Left cardiac atrium (tissue), 4 donors: ENCODE measurements around the gene PDGFD. TPM values are rescaled to one million over a fixed set of nuclear protein-coding genes. Genes with fewer than 3 reads are reported as not detected.

Experiments used
- ATAC-seq, 2 donors: fragments of 200-7000 bp; cut with Tn5 transposase; one replicate each; pipeline ENCODE4 v1.9.1; 2020; ENCODE audit warnings: mild to moderate bottlenecking in 2 of 2, moderate library complexity in 2 of 2
- DNase-seq: peaks from one replicate; pipeline ENCODE4 v3.0.0-alpha.2; 2020
- intact Hi-C, 2 donors: fragments of 100-400 bp; cut with DNase I; formaldehyde crosslinking; loops; one replicate each; pipeline versions ENCODE4 v1.14.1 to v1.15.1; 2022 to 2023
- total RNA-seq, 2 donors: library from RNA; stranded (reverse); fragmentation: NEBNext Ultra II Directional; extraction: Animal tissue kit (Norgen Biotek cat#: 25700); gene quantifications; one replicate each; pipeline ENCODE4 v1.2.1, GENCODE V29; 2021
- donor health status: DM: no; HTN: yes; CAD: no.
- donor health status: DM: no; HTN: yes; CAD: no; lungs with severe emphysema.
- donor health status: DM: yes; HTN: yes; CAD: no.
- donor health status: Dilated cardiomyopathy.

Gene PDGFD
- total RNA-seq, 2 donors from 2014 or later, result 8.7 to 17.3 TPM

- ATAC-seq (no peak), DNase-seq (no peak)
- intact Hi-C loops, result no loop called here
Observed at GRCh38 chr11:103881584-103881983, 282.4 kb downstream of the PDGFD start.

DNA sequence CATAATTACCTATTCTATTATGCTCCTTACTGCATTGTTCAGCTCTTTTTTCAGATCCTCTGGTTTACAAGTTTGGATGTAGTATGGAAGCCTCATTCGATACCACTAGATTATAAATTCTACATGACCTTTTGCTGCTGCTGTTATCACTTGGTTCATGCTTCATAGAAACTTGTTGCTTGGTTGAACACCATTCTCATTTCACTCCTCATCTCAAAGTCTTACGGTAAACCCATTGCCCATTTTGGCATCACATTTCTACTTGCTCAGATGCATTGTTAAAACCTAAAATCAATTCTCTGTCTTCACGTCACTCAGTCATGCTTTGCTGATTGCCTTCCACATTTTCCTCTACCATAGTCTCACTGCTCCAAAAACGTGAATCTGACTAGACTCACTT is 283.0 kb downstream of the PDGFD start:
- no peak for DNase-seq
- intact Hi-C loops, result no loop called here
- ATAC-seq, result no peak

DNA sequence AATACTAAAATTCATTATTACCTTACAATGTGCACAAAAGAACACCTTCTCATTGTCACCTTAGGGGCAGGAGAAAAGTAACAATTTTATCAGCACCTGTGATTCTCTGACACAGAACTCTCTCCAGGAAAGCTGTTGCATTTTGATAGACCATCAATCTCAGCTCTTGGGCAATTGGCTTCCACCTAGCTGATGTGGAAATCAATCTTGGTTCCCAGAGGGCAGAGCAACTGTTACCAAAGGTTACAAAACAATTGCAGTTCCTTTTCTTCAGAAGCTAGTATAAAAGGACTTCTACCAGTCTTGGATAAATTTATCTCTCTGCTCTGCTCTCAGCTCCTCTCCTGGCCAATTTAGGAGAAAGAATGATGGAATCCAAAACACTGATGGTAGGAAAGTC is 285.3 kb downstream of the PDGFD start:
- DNase-seq (no peak), ATAC-seq (no peak)
- intact Hi-C loops, result no loop called here

GRCh38 chr11:103877221-103877620 is 286.7 kb downstream of the PDGFD start:
- DNase-seq (no peak), ATAC-seq (no peak)
- intact Hi-C loops, result no loop called here

- intact Hi-C loops, result no loop called here
Observed at GRCh38 chr11:103875855-103876510, 288.0 kb downstream of the PDGFD start.

DNA sequence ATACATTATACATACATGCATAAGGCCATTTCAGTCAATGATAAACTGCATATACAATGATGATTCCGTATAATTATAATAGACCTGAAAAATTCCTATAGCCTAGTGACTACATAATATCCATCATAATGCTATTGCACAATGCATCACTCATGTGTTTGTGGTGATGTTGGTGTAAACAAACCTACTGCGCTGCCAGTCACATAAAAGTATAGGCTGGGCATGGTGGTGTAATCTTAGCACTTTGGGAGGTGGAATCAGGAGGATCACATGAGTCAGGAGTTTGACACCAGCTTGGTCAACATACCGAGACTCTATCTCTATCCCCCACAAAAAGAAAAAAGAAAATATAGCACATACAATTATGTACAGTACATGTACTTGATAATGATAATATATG is 291.2 kb downstream of the PDGFD start:
- intact Hi-C loops, result no loop called here
- no peak for DNase-seq
- no peak for ATAC-seq

More at GRCh38 chr11:103875855-103876510, 288.0 kb downstream of the PDGFD start:
- DNase-seq (no peak), ATAC-seq (no peak)

DNA sequence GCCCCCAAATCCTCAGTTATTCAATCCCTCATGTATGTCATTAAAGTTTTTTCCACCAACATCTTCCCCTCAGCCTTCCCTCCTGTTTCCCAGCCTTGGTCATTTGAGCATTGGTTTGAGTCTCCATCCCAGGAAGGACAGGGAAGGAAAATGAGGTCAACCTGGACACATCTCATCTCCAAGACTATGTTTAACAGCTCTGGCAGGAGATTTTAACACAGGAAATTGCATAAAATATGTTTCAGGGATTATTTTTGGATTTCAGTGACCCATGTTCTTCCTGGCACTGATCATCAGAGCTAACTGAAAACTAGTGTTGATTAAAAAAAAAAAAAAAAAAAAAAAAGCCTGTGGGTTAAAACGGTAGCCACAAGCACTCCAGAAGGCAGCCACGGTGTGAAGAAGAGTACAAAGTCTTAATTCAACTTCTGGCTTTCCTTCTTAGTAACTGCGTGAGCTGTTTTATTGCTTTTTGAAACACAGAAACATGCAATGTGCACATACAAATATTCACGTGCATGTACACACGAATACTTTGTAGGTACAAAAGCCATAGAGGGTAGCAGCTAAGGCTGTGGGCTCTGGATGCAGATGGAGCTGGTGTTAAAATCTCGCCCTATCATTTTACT is 291.9 kb downstream of the PDGFD start:
- intact Hi-C loops, result no loop called here
- ATAC-seq (peak in 1 of 2 donors; percentile 74), DNase-seq (no peak)

DNA sequence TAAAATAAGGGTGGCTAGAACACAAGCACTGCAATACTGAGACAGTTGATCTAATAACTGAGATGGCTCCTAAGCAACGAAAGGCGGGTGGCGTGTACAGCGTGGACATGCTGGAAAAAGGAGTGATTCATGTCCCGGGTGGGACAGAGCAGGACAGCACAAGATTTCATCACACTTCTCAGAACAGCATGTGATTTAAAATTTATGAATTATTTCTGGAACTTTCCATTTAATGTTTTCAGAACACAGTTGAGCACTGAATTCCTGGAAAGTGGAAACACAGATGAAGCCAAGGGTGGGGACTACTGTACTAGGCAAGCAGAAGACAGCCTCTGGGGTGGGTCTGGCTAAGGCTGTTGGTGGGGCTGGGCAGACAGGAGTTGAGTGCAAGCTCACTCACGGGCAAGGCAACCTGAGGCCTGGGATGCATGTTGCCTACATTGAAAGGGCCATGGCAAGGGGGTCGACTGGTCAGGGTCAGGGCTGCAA is 293.1 kb downstream of the PDGFD start:
- DNase-seq (peak; percentile 58), ATAC-seq (peak; percentile 47 to 58)
- intact Hi-C loops, result no loop called here

- intact Hi-C loops, result no loop called here
- ATAC-seq (no peak), DNase-seq (no peak)
Observed at GRCh38 chr11:103867481-103867880, 296.5 kb downstream of the PDGFD start.

GRCh38 chr11:103863497-103863896 is 300.4 kb downstream of the PDGFD start:
- ATAC-seq, result no peak

DNA sequence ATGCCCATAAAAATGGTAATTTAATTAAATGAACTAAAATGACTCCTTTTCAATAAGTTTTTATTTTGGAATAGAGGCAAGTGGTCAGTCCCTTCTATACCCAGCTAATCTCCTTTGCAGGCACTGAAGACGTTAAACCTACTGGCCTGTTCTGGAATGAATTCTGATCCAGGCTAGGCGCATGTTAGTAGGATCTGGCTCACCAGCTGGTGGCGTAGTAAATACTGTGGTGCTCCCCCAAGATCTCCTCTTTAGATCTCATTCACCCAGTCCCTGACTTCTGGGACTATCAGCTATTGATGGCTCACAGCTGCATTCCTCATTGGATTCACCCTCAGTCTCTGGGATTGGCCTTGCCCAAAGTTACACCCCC is 301.2 kb downstream of the PDGFD start:
- no peak for ATAC-seq
- no peak for DNase-seq
- intact Hi-C loops, result no loop called here

More at GRCh38 chr11:103863497-103863896, 300.4 kb downstream of the PDGFD start:
- intact Hi-C loops, result no loop called here
- no peak for DNase-seq

- ATAC-seq (no peak), DNase-seq (no peak)
- intact Hi-C loops, result no loop called here
Observed at GRCh38 chr11:103862094-103862801, 301.7 kb downstream of the PDGFD start.

Other genes with a start within 250 kb of the PDGFD start
- gene DDI1, start 127.5 kb downstream of the PDGFD start, total RNA-seq, result not detected